Panc1 (cell line): ENCODE measurements around the gene VPS11. TPM values are rescaled to one million over a fixed set of nuclear protein-coding genes. Genes with fewer than 3 reads are reported as not detected.

Experiments
- ATAC-seq: fragments of 200-7000 bp; cut with Tn5 transposase; 2 replicates; pipeline ENCODE4 v1.9.1; 2020; ENCODE audit warnings: mild to moderate bottlenecking, moderate library complexity
- BruUV-seq: library from RNA; stranded (reverse); fragments of 400-500 nt; replicated peaks from 2 replicates; lab custom pipeline; 2021; lab: Mats Ljungman, UMichigan
- CTCF ChIA-PET: fragments of 300-600 bp; sonication (Branson Sonifier 250); formaldehyde crosslinking; loops from one replicate; lab custom pipeline; 2022; ENCODE audit warnings: antibody characterized with exemption; lab: Charles Lee
- POLR2A ChIA-PET: fragments of 300-600 bp; sonication (Branson Sonifier 250); formaldehyde crosslinking; loops from one replicate; lab custom pipeline; 2022; ENCODE audit warnings: antibody characterized with exemption; lab: Charles Lee
- DNase-seq: peaks from one replicate; pipeline ENCODE4 v3.0.0-alpha.2; 2010; ENCODE audit warnings: low read depth, low spot score
- H3K27ac ChIP-seq: 2 replicates; pipeline ENCODE4 v1.5.1; 2011; ENCODE audit warnings: mild to moderate bottlenecking, low read length, inconsistent platforms
- H3K27me3 ChIP-seq: fragments of 200-500 bp; sonication (Bioruptor generic); 2 replicates; pipeline ENCODE4 v1.6.0; 2014; ENCODE audit warnings: low read length, inconsistent platforms; ENCODE audit not compliant: control insufficient read depth, insufficient read depth
- H3K36me3 ChIP-seq: fragments of 200-500 bp; sonication (Bioruptor generic); 2 replicates; pipeline ENCODE4 v1.5.1; 2014; ENCODE audit warnings: inconsistent platforms, mild to moderate bottlenecking, low read length, moderate library complexity; ENCODE audit not compliant: control insufficient read depth, insufficient read depth
- H3K4me1 ChIP-seq: 2 replicates; pipeline ENCODE4 v1.5.1; 2011; ENCODE audit warnings: inconsistent platforms, mild to moderate bottlenecking, low read length, moderate library complexity; ENCODE audit not compliant: control insufficient read depth, insufficient read depth
- H3K4me3 ChIP-seq, 2 experiments: 2 replicates each; pipeline ENCODE4 v1.5.1; 2011 to 2012; ENCODE audit warnings: low read depth in 2 of 2, low read length in 2 of 2, mild to moderate bottlenecking in 2 of 2, inconsistent platforms in 1 of 2, moderate library complexity in 1 of 2
- H3K9me3 ChIP-seq: fragments of 200-500 bp; sonication (Bioruptor generic); 2 replicates; pipeline ENCODE4 v1.5.1; 2014; ENCODE audit warnings: low read depth, mild to moderate bottlenecking, inconsistent platforms, low read length, moderate library complexity; ENCODE audit not compliant: control insufficient read depth, insufficient read depth
- CTCF ChIP-seq: fragments of 450-650 bp; IDR thresholded peaks from 2 replicates; pipeline ENCODE4 v1.5.1; 2017; ENCODE audit warnings: mild to moderate bottlenecking
- POLR2AphosphoS5 ChIP-seq: IDR thresholded peaks from 2 replicates; pipeline ENCODE4 v1.6.1; 2012; ENCODE audit warnings: mild to moderate bottlenecking, low read depth, low read length, moderate library complexity
- REST ChIP-seq, 2 experiments: IDR thresholded peaks; 2 replicates each; pipeline ENCODE4 v1.6.1; 2011 to 2012; ENCODE audit warnings: low read depth in 2 of 2, control low read depth in 1 of 2, low read length in 1 of 2, mild to moderate bottlenecking in 1 of 2, moderate library complexity in 1 of 2; ENCODE audit not compliant: insufficient read depth in 1 of 2
- SIN3A ChIP-seq: IDR thresholded peaks from 2 replicates; pipeline ENCODE4 v1.6.1; 2012; ENCODE audit warnings: low read depth, mild to moderate bottlenecking, low read length, moderate library complexity, borderline replicate concordance; ENCODE audit not compliant: insufficient read depth
- TCF7L2 ChIP-seq: IDR thresholded peaks from 2 replicates; pipeline ENCODE4 v1.6.1; 2011; ENCODE audit warnings: mild to moderate bottlenecking, low read depth, low read length, inconsistent platforms
- in situ Hi-C: cut with HindIII; loops from 2 replicates; pipeline ENCODE4 v1.10.0; 2016; ENCODE audit warnings: low sequenced_read_pairs, low pct_unique_long_range_greater_than_20kb
- intact Hi-C: fragments of 100-400 bp; cut with micrococcal nuclease; formaldehyde crosslinking; loops from one replicate; pipeline ENCODE4 v1.10.0; 2022; ENCODE audit not compliant: unreplicated experiment
- total RNA-seq: library from RNA; stranded (reverse); gene quantifications from one replicate; pipeline ENCODE4 v1.2.1, GENCODE V29; 2021; ENCODE audit not compliant: unreplicated experiment

VPS11 gene
- total RNA-seq, 1 experiment from 2014 or later = 28.2 TPM

- BruUV-seq = no TSS peak
- H3K27me3 ChIP-seq = no peaks in the 10 kb centered on the region
- no peak overlapping the region for H3K27ac ChIP-seq
- ChIA-PET POLR2A (interaction anchor here (0.6 kb wide), 1 partner anchor 28 kb away, joined by 4 read pairs; no protein-coding TSS in a partner anchor), CTCF (no interaction called here)
- intact Hi-C loops (no loop called here), in situ Hi-C loops (no loop called here)
- H3K4me1 ChIP-seq = peaks cover 6% of the 10 kb centered on the region
- no peak for ATAC-seq
- DNase-seq = no peak
- no peaks in the 10 kb centered on the region for H3K9me3 ChIP-seq
- TF ChIP-seq TCF7L2 = no peak
- no peak for TF ChIP-seq REST (IDR thresholded peaks at IDR 0.05; ENCODE audit: insufficient read depth in 1 of 2, low read depth in 2 of 2, low read length in 1 of 2)
- H3K4me3 ChIP-seq = no peak overlapping the region
- H3K36me3 ChIP-seq = no peaks in the 10 kb centered on the region
Measured at GRCh38 chr11:119116235-119116594, 48.6 kb downstream of the VPS11 start.

- ChIA-PET POLR2A (interaction anchor here (0.6 kb wide), 1 partner anchor 28 kb away, joined by 4 read pairs; no protein-coding TSS in a partner anchor), CTCF (no interaction called here)
- Histone ChIP-seq H3K4me1 (peaks cover 6% of the 10 kb centered on the region), H3K9me3 (no peaks in the 10 kb centered on the region), H3K27me3 (no peaks in the 10 kb centered on the region), H3K36me3 (peaks cover 2% of the 10 kb centered on the region; the same call in 1 of the 2 replicates), H3K4me3 (no peak overlapping the region), H3K27ac (no peak overlapping the region)
- no peak for TF ChIP-seq SIN3A
- no peak for TF ChIP-seq CTCF
- no peak for TF ChIP-seq REST (IDR thresholded peaks at IDR 0.05; ENCODE audit: insufficient read depth in 1 of 2, low read depth in 2 of 2, low read length in 1 of 2)
- TF ChIP-seq TCF7L2 = no peak
- no peak for TF ChIP-seq POLR2AphosphoS5
- ATAC-seq = no peak
- BruUV-seq = no TSS peak
- intact Hi-C loops (no loop called here), in situ Hi-C loops (no loop called here)
- no peak for DNase-seq
Measured at GRCh38 chr11:119116601-119117000, 49.0 kb downstream of the VPS11 start.
